Chondrocyte (in vitro differentiated cells): ENCODE results near the gene THAP5. TPM values are rescaled to one million over a fixed set of nuclear protein-coding genes. Genes with fewer than 3 reads are reported as not detected.

Source experiments
- DNase-seq: peaks from one replicate; pipeline ENCODE4 v3.0.0; 2021; ENCODE audit warnings: mixed read lengths, low spot score
- H3K27ac Mint-ChIP-seq: one replicate; pipeline ENCODE4 v1.8.0; 2021; ENCODE audit warnings: mild to moderate bottlenecking, moderate library complexity, mixed read lengths; ENCODE audit not compliant: unreplicated experiment
- H3K27me3 Mint-ChIP-seq: 2 replicates; pipeline ENCODE4 v1.8.0; 2021; ENCODE audit warnings: low read depth, mixed read lengths
- H3K36me3 Mint-ChIP-seq: 2 replicates; pipeline ENCODE4 v1.8.0; 2021; ENCODE audit warnings: low read depth, mixed read lengths
- H3K4me1 Mint-ChIP-seq: 2 replicates; pipeline ENCODE4 v1.8.0; 2021; ENCODE audit warnings: low read depth, mild to moderate bottlenecking, mixed read lengths
- H3K4me3 Mint-ChIP-seq: one replicate; pipeline ENCODE4 v1.8.0; 2021; ENCODE audit warnings: mild to moderate bottlenecking, moderate library complexity, mixed read lengths; ENCODE audit not compliant: unreplicated experiment
- H3K9me3 Mint-ChIP-seq: 2 replicates; pipeline ENCODE4 v1.8.0; 2021; ENCODE audit warnings: low read depth, mixed read lengths
- CTCF ChIP-seq: fragments of 200-600 bp; sonication (generic); IDR thresholded peaks from 2 replicates; pipeline ENCODE4 v1.5.0; 2021; ENCODE audit warnings: antibody characterized with exemption, mild to moderate bottlenecking, moderate library complexity
- total RNA-seq: library from RNA; stranded (reverse); gene quantifications from 3 replicates; pipeline ENCODE4 v1.2.1, GENCODE V29; 2021

The THAP5 gene
- total RNA-seq, 1 donor from 2014 or later = 22.4 TPM

- peak; percentile 93 for TF ChIP-seq CTCF
- Mint-ChIP-seq H3K4me3 (no peak overlapping the region), H3K36me3 (no peaks in the 10 kb centered on the region), H3K9me3 (no peaks in the 10 kb centered on the region), H3K27ac (no peak overlapping the region), H3K27me3 (peaks cover 16% of the 10 kb centered on the region), H3K4me1 (no peaks in the 10 kb centered on the region)
- DNase-seq = no peak
Observed at GRCh38 chr7:108613147-108613948, 43.8 kb upstream of the THAP5 start.

- Mint-ChIP-seq H3K9me3 (no peaks in the 10 kb centered on the region), H3K27ac (no peak overlapping the region), H3K36me3 (no peaks in the 10 kb centered on the region), H3K27me3 (peaks cover 11% of the 10 kb centered on the region), H3K4me1 (no peaks in the 10 kb centered on the region), H3K4me3 (no peak overlapping the region)
- no peak for DNase-seq
- no peak for TF ChIP-seq CTCF
Observed at GRCh38 chr7:108611268-108611667, 41.8 kb upstream of the THAP5 start.

DNA sequence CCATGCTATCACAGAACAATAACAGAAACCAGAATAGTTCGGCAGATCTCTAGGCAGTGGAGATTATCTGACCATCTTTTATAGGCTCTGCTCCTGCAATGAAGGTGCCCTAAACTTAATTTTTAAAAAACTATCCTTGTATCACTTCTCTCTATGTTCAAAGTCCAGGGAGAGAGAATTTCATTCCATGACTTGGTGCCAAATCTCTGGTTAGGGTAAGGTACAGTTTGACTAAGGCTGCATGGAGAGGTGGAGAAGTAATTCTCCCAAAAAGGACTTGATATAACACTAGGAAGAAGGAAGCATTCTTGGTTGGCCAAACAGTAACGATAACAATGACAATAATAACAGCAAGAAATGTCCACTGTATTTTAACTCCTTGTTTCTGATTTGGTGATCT, 40.1 kb upstream of the THAP5 start:
- H3K36me3 Mint-ChIP-seq = no peaks in the 10 kb centered on the region
- H3K9me3 Mint-ChIP-seq = no peaks in the 10 kb centered on the region
- no peaks in the 10 kb centered on the region for H3K4me1 Mint-ChIP-seq
- no peak for TF ChIP-seq CTCF
- no peak overlapping the region for H3K27ac Mint-ChIP-seq
- peaks cover 11% of the 10 kb centered on the region for H3K27me3 Mint-ChIP-seq
- no peak overlapping the region for H3K4me3 Mint-ChIP-seq
- DNase-seq = no peak

DNA sequence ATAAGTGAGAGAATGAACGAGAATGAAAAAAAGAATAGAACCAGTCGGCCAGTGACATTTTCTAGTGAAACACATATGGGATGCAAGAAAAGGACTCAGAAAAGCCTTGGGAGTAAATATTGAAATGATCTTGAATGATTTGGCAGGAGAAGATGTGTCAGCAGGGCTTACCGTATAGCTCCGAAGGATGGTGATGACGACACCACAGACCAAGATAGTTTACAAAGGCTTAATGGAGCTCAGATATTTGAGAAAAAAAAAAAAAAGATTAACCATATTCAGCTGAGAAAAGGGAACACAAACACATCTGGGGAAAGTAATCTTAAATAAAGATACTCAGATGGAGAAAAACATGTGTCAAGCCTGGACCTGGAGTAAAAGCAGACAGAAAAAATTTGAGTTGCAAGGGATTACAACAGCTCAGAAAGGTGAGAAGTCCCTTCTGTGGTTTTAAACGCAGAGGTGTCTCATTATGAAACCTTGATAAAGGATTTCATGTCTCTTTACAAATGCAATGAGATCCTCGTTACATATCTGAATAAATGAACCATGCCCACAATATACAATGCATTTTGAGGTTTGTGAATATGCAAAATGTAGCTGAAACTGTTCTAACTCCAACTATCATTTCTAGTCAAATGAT, 36.2 kb upstream of the THAP5 start:
- H3K27me3 Mint-ChIP-seq = no peaks in the 10 kb centered on the region
- H3K36me3 Mint-ChIP-seq = no peaks in the 10 kb centered on the region
- DNase-seq = no peak
- no peak overlapping the region for H3K27ac Mint-ChIP-seq
- H3K9me3 Mint-ChIP-seq = no peaks in the 10 kb centered on the region
- H3K4me3 Mint-ChIP-seq = no peak overlapping the region
- TF ChIP-seq CTCF = no peak
- H3K4me1 Mint-ChIP-seq = no peaks in the 10 kb centered on the region

- no peak overlapping the region for H3K27ac Mint-ChIP-seq
- H3K9me3 Mint-ChIP-seq = no peaks in the 10 kb centered on the region
- no peak for DNase-seq
- H3K36me3 Mint-ChIP-seq = no peaks in the 10 kb centered on the region
- peaks cover 6% of the 10 kb centered on the region for H3K27me3 Mint-ChIP-seq
- no peak overlapping the region for H3K4me3 Mint-ChIP-seq
- H3K4me1 Mint-ChIP-seq = no peaks in the 10 kb centered on the region
- no peak for TF ChIP-seq CTCF
Observed at GRCh38 chr7:108604307-108605077, 35.0 kb upstream of the THAP5 start.
